RPMI7951 (cell line): ENCODE results near the gene CCDC47. TPM values are rescaled to one million over a fixed set of nuclear protein-coding genes. Genes with fewer than 3 reads are reported as not detected.
"Not testable (repeated sequence)": the region's sequence is repeated elsewhere in the genome, so short reads cannot be mapped to it uniquely, and the experiment has no call there.

ENCODE experiments used
- DNase-seq: peaks from one replicate; pipeline ENCODE4 v3.0.0-alpha.2; 2012; ENCODE audit warnings: low read depth
- total RNA-seq: library from RNA; depleted of rRNA; stranded (reverse); fragments of >200 nt; shearing (Covaris generic); gene quantifications from 2 replicates; pipeline ENCODE4 v1.2.3, GENCODE V29; 2014

Gene CCDC47
- total RNA-seq, 1 experiment from 2014 or later: 49.3 TPM

- no peak for DNase-seq
Observed at GRCh38 chr17:63735691-63736090, 37.7 kb downstream of the CCDC47 start.

- DNase-seq: no peak
Observed at GRCh38 chr17:63722403-63722802, 51.0 kb downstream of the CCDC47 start.

GRCh38 chr17:63720194-63720593 is 53.2 kb downstream of the CCDC47 start:
- not testable (repeated sequence) for DNase-seq

GRCh38 chr17:63718988-63719387 is 54.4 kb downstream of the CCDC47 start:
- no peak for DNase-seq

- DNase-seq: no peak
Observed at GRCh38 chr17:63716426-63716825, 57.0 kb downstream of the CCDC47 start.

GRCh38 chr17:63714550-63715277 is 58.7 kb downstream of the CCDC47 start:
- DNase-seq: no peak

GRCh38 chr17:63709110-63709509 is 64.3 kb downstream of the CCDC47 start:
- DNase-seq: no peak

- DNase-seq: no peak
Observed at GRCh38 chr17:63707151-63707550, 66.2 kb downstream of the CCDC47 start.

- DNase-seq: no peak
Observed at GRCh38 chr17:63706336-63707082, 66.9 kb downstream of the CCDC47 start.

GRCh38 chr17:63705657-63706056 is 67.7 kb downstream of the CCDC47 start:
- no peak for DNase-seq

GRCh38 chr17:63704836-63705235 is 68.6 kb downstream of the CCDC47 start:
- no peak for DNase-seq

- DNase-seq: no peak
Observed at GRCh38 chr17:63704259-63704576, 69.2 kb downstream of the CCDC47 start.

GRCh38 chr17:63703556-63704258 is 69.7 kb downstream of the CCDC47 start:
- DNase-seq: no peak

GRCh38 chr17:63703029-63703428 is 70.4 kb downstream of the CCDC47 start:
- DNase-seq: no peak

GRCh38 chr17:63702721-63703015 is 70.7 kb downstream of the CCDC47 start:
- no peak for DNase-seq

- no peak for DNase-seq
Observed at GRCh38 chr17:63701868-63702720, 71.3 kb downstream of the CCDC47 start.

GRCh38 chr17:63701456-63701820 is 72.0 kb downstream of the CCDC47 start:
- no peak for DNase-seq

- no peak for DNase-seq
Observed at GRCh38 chr17:63700528-63701455, 72.6 kb downstream of the CCDC47 start.

GRCh38 chr17:63699638-63700527 is 73.5 kb downstream of the CCDC47 start, which contains the start of gene LIMD2:
LIMD2 (minus strand) TSS chr17:63700125; CDS start chr17:63699298, 827 bp downstream.
- peak; percentile 38 for DNase-seq
